ENCODE results near the gene ARSG.
"Not testable (repeated sequence)": the region's sequence is repeated elsewhere in the genome, so short reads cannot be mapped to it uniquely, and the experiment has no call there.

The ARSG gene

GRCh38 chr17:68307443-68307842, 16.1 kb downstream of the ARSG start:
- H3K4me3 ChIP-seq (ENCODE audit: low read depth, low read length) = no peak overlapping the region
- DNase-seq (ENCODE audit: low read depth) = no peak
- TF ChIP-seq, protein P1, sequence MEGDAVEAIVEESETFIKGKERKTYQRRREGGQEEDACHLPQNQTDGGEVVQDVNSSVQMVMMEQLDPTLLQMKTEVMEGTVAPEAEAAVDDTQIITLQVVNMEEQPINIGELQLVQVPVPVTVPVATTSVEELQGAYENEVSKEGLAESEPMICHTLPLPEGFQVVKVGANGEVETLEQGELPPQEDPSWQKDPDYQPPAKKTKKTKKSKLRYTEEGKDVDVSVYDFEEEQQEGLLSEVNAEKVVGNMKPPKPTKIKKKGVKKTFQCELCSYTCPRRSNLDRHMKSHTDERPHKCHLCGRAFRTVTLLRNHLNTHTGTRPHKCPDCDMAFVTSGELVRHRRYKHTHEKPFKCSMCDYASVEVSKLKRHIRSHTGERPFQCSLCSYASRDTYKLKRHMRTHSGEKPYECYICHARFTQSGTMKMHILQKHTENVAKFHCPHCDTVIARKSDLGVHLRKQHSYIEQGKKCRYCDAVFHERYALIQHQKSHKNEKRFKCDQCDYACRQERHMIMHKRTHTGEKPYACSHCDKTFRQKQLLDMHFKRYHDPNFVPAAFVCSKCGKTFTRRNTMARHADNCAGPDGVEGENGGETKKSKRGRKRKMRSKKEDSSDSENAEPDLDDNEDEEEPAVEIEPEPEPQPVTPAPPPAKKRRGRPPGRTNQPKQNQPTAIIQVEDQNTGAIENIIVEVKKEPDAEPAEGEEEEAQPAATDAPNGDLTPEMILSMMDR (IDR thresholded peaks at IDR 0.05; ENCODE audit: insufficient read depth, low read depth, low read length, missing control alignments) = no peak

GRCh38 chr17:68308486-68308885, 17.2 kb downstream of the ARSG start:
- DNase-seq (ENCODE audit: low read depth); H3K4me3 ChIP-seq (ENCODE audit: low read depth, low read length): not testable (repeated sequence)

GRCh38 chr17:68309066-68309670, 17.9 kb downstream of the ARSG start:
- not testable (repeated sequence) for DNase-seq (ENCODE audit: low read depth); H3K4me3 ChIP-seq (ENCODE audit: low read depth, low read length)

- no peak for DNase-seq (ENCODE audit: low read depth)
- TF ChIP-seq, protein P1 (IDR thresholded peaks at IDR 0.05; ENCODE audit: insufficient read depth, low read depth, low read length, missing control alignments) = no peak
These were observed 18.9 kb downstream of the ARSG start for GRCh38 chr17:68310152-68310551.

DNA sequence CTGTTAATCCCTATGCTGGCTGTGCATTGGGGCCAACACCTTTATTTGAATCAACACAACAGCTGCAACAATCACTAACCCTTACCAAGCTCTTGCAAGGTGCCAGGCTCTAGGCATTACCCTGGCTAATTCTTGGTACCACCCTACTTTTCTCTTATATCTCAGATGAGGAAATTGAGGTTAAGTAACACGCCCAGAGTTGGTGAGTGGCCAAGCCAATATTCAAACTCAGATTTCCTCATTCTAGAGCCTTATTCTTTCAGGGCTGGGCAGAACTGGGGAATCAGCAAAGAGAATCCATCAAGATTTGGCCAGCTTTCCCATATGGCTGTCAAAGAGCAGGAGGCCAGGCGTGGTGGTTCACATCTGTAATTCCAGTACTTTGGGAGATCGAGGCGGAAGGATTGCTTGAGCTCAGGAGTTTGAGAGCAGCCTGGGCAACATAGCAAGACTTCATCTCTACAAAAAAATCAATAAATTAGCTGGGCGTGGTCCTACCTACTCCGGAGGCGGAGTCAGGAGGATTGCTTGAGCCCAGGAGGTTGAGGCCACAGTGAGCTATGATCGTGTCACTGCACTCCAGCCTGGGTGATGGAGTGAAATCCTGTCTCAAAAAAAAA, 23.7 kb downstream of the ARSG start:
- TF ChIP-seq, protein P1 (IDR thresholded peaks at IDR 0.05; ENCODE audit: insufficient read depth, low read depth, low read length, missing control alignments) = no peak
- no peak overlapping the region for H3K4me3 ChIP-seq (ENCODE audit: low read depth, low read length)
- DNase-seq (ENCODE audit: low read depth) = no peak

More at GRCh38 chr17:68310152-68310551, 18.9 kb downstream of the ARSG start:
- H3K4me3 ChIP-seq (ENCODE audit: low read depth, low read length) = no peak overlapping the region

GRCh38 chr17:68315930-68316329, 24.6 kb downstream of the ARSG start:
- no peak for DNase-seq (ENCODE audit: low read depth)
- no peak overlapping the region for H3K4me3 ChIP-seq (ENCODE audit: low read depth, low read length)
- TF ChIP-seq, protein P1 (IDR thresholded peaks at IDR 0.05; ENCODE audit: insufficient read depth, low read depth, low read length, missing control alignments) = no peak

DNA sequence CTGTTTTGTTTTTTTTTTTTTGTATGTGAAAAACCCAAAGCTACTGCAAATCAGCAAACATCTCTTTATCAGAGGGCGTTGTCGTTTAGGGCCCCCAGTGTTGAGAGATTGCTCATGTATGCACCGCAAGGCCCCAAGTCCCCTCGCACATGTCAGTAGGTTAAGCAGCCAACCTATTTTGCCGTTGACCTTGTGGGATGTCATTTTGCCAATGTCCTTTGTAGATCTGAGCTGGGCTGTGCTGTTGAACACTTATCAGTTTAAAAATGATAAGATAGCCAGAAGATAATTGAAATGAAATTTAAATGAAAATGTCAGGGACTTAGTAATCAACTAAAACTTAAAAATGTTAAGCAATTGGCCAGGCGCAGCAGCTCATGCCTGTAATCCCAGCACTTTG, 26.2 kb downstream of the ARSG start:
- DNase-seq (ENCODE audit: low read depth) = no peak
- TF ChIP-seq, protein P1 (IDR thresholded peaks at IDR 0.05; ENCODE audit: insufficient read depth, low read depth, low read length, missing control alignments) = no peak
- no peak overlapping the region for H3K4me3 ChIP-seq (ENCODE audit: low read depth, low read length)
